ENCODE data around the gene GPAM. TPM values are rescaled to one million over a fixed set of nuclear protein-coding genes. Genes with fewer than 3 reads are reported as not detected.

GPAM gene
- total and polyA plus RNA-seq, 7 donors, result 0.92 to 61.4 (median 5.5) TPM

- H3K36me3 ChIP-seq, result peaks cover 3 to 84% (median 15%) of the 10 kb centered on the region in 4 donors
- WGBS, 2 donors, result 50 to 90% methylated on average over 1 of the region's 1 CpG
- no peak overlapping the region for H3K27ac ChIP-seq
- TF ChIP-seq EP300 (IDR thresholded peaks at IDR 0.05) (no peak), POLR2A (IDR thresholded peaks at IDR 0.05) (no peak), CTCF (IDR thresholded peaks at IDR 0.05) (no peak), POLR2AphosphoS5 (IDR thresholded peaks at IDR 0.05) (no peak)
- intact Hi-C loops (cut with DNase I), result no loop called here
- no peak overlapping the region for H3K4me3 ChIP-seq
- no peaks in the 10 kb centered on the region for H3K4me1 ChIP-seq
- DNase-seq, result no peak
- no peaks in the 10 kb centered on the region for H3K27me3 ChIP-seq
- no peaks in the 10 kb centered on the region for H3K9me3 ChIP-seq
These were observed 6.3 kb downstream of the GPAM start for GRCh38 chr10:112177247-112177646.

- no peaks in the 10 kb centered on the region for H3K4me1 ChIP-seq
- H3K9me3 ChIP-seq, result no peaks in the 10 kb centered on the region
- 50 to 91% methylated on average over 3 of the region's 3 CpGs for WGBS, 2 donors
- TF ChIP-seq CTCF (IDR thresholded peaks at IDR 0.05) (no peak), POLR2A (IDR thresholded peaks at IDR 0.05) (no peak), POLR2AphosphoS5 (IDR thresholded peaks at IDR 0.05) (no peak), EP300 (IDR thresholded peaks at IDR 0.05) (no peak)
- DNase-seq, result no peak
- intact Hi-C loops (cut with DNase I), result no loop called here
- H3K4me3 ChIP-seq, result no peak overlapping the region
- H3K27me3 ChIP-seq, result no peaks in the 10 kb centered on the region
- H3K36me3 ChIP-seq, result peaks cover 3 to 91% (median 17%) of the 10 kb centered on the region in 4 donors
- H3K27ac ChIP-seq, result no peak overlapping the region
These were observed 7.0 kb downstream of the GPAM start for GRCh38 chr10:112176543-112176942.

- no peaks in the 10 kb centered on the region for H3K27me3 ChIP-seq
- no peaks in the 10 kb centered on the region for H3K9me3 ChIP-seq
- H3K36me3 ChIP-seq, result peaks cover 3 to 97% (median 19%) of the 10 kb centered on the region in 4 donors
- H3K4me1 ChIP-seq, result no peaks in the 10 kb centered on the region
- intact Hi-C loops (cut with DNase I), result no loop called here
- TF ChIP-seq POLR2AphosphoS5 (IDR thresholded peaks at IDR 0.05), result no peak
- no peak for TF ChIP-seq POLR2A (IDR thresholded peaks at IDR 0.05)
- TF ChIP-seq CTCF (IDR thresholded peaks at IDR 0.05), result no peak
- TF ChIP-seq EP300 (IDR thresholded peaks at IDR 0.05), result no peak
- WGBS, 2 donors, result 55 to 88% methylated on average over 8 of the region's 8 CpGs
- H3K27ac ChIP-seq, result no peak overlapping the region
- H3K4me3 ChIP-seq, result no peak overlapping the region
- no peak for DNase-seq
These were observed 8.2 kb downstream of the GPAM start for GRCh38 chr10:112175409-112175808.

- Histone ChIP-seq H3K9me3 (no peaks in the 10 kb centered on the region), H3K27me3 (no peaks in the 10 kb centered on the region), H3K27ac (no peak overlapping the region), H3K4me1 (no peaks in the 10 kb centered on the region), H3K36me3 (peaks cover 6 to 97% (median 18%) of the 10 kb centered on the region in 4 donors), H3K4me3 (no peak overlapping the region)
- TF ChIP-seq EP300 (IDR thresholded peaks at IDR 0.05) (no peak), POLR2A (IDR thresholded peaks at IDR 0.05) (no peak), CTCF (IDR thresholded peaks at IDR 0.05) (no peak), POLR2AphosphoS5 (IDR thresholded peaks at IDR 0.05) (no peak)
- intact Hi-C loops (cut with DNase I), result no loop called here
- 26 to 69% methylated on average over 4 of the region's 4 CpGs for WGBS, 2 donors
- no peak for DNase-seq
These were observed 10.4 kb downstream of the GPAM start for GRCh38 chr10:112173206-112173605.

- H3K36me3 ChIP-seq, result peaks cover 10 to 99% (median 32%) of the 10 kb centered on the region in 4 donors
- DNase-seq, result no peak
- intact Hi-C loops (cut with DNase I), result no loop called here
- H3K4me1 ChIP-seq, result no peaks in the 10 kb centered on the region
- 94 to 96% methylated on average over 6 of the region's 6 CpGs for WGBS, 2 donors
- TF ChIP-seq CTCF (IDR thresholded peaks at IDR 0.05), result no peak
- no peak for TF ChIP-seq EP300 (IDR thresholded peaks at IDR 0.05)
- no peak for TF ChIP-seq POLR2A (IDR thresholded peaks at IDR 0.05)
- TF ChIP-seq POLR2AphosphoS5 (IDR thresholded peaks at IDR 0.05), result no peak
- H3K27me3 ChIP-seq, result no peaks in the 10 kb centered on the region
- H3K9me3 ChIP-seq, result no peaks in the 10 kb centered on the region
- no peak overlapping the region for H3K4me3 ChIP-seq
- no peak overlapping the region for H3K27ac ChIP-seq
These were observed 14.8 kb downstream of the GPAM start for GRCh38 chr10:112168733-112169132.
